OCI-LY7 (cell line): ENCODE data around the gene KATNAL2. TPM values are rescaled to one million over a fixed set of nuclear protein-coding genes. Genes with fewer than 3 reads are reported as not detected.

Source experiments
- BruUV-seq: library from RNA; stranded (reverse); fragments of 400-500 nt; replicated peaks from 2 replicates; lab custom pipeline; 2021; lab: Mats Ljungman, UMichigan
- CTCF ChIA-PET: fragments of 300-600 bp; sonication (Branson Sonifier 250); formaldehyde crosslinking; loops from one replicate; lab custom pipeline; 2022; ENCODE audit warnings: antibody characterized with exemption; ENCODE audit not compliant: unreplicated experiment; lab: Charles Lee
- POLR2A ChIA-PET: fragments of 300-600 bp; sonication (Branson Sonifier 250); formaldehyde crosslinking; loops from one replicate; lab custom pipeline; 2022; ENCODE audit warnings: antibody characterized with exemption; lab: Charles Lee
- DNase-seq: peaks from one replicate; pipeline ENCODE4 v3.0.0-alpha.2; 2015; ENCODE audit warnings: low spot score
- H2AFZ ChIP-seq: fragments of 200-600 bp; sonication (generic), shearing (Covaris generic); 2 replicates; pipeline ENCODE4 v1.6.1; 2014; ENCODE audit warnings: mild to moderate bottlenecking, antibody characterized with exemption, low read length, moderate library complexity
- H3K27ac ChIP-seq: fragments of 200-600 bp; sonication (generic); 2 replicates; pipeline ENCODE4 v1.5.1; 2014; ENCODE audit warnings: mixed run types, low read depth, mild to moderate bottlenecking, moderate library complexity, low read length, inconsistent platforms; ENCODE audit not compliant: poor library complexity, severe bottlenecking
- H3K36me3 ChIP-seq: fragments of 200-600 bp; sonication (generic); 2 replicates; pipeline ENCODE4 v1.6.1; 2014; ENCODE audit warnings: mild to moderate bottlenecking, antibody characterized with exemption, low read length, moderate library complexity, mixed read lengths; ENCODE audit not compliant: insufficient read depth
- H3K4me1 ChIP-seq: fragments of 200-600 bp; sonication (generic); 2 replicates; pipeline ENCODE4 v1.5.1; 2014; ENCODE audit warnings: mild to moderate bottlenecking, low read length; ENCODE audit not compliant: insufficient read depth, poor library complexity, severe bottlenecking
- H3K4me2 ChIP-seq: fragments of 200-600 bp; sonication (generic); 2 replicates; pipeline ENCODE4 v1.6.1; 2014; ENCODE audit warnings: mild to moderate bottlenecking, low read length
- H3K4me3 ChIP-seq: fragments of 200-600 bp; sonication (generic); 2 replicates; pipeline ENCODE4 v1.5.1; 2014; ENCODE audit warnings: mild to moderate bottlenecking, low read depth, low read length; ENCODE audit not compliant: poor library complexity, severe bottlenecking
- H3K79me2 ChIP-seq: fragments of 200-600 bp; sonication (generic); 2 replicates; pipeline ENCODE4 v1.6.1; 2016; ENCODE audit warnings: low read depth, mild to moderate bottlenecking, low read length, moderate library complexity, mixed read lengths; ENCODE audit not compliant: insufficient read depth
- H3K9me2 ChIP-seq: fragments of 200-600 bp; sonication (generic); 2 replicates; pipeline ENCODE4 v1.6.1; 2016; ENCODE audit warnings: mild to moderate bottlenecking, low read length, mixed read lengths; ENCODE audit not compliant: insufficient read depth
- H3K9me3 ChIP-seq: fragments of 200-600 bp; sonication (generic); 2 replicates; pipeline ENCODE4 v1.6.1; 2014; ENCODE audit warnings: mild to moderate bottlenecking, mixed run types, low read length, mixed read lengths
- H4K20me1 ChIP-seq: fragments of 200-600 bp; sonication (generic); 2 replicates; pipeline ENCODE4 v1.6.1; 2014; ENCODE audit warnings: mild to moderate bottlenecking, antibody characterized with exemption, low read length, moderate library complexity, mixed read lengths; ENCODE audit not compliant: insufficient read depth
- EZH2phosphoT487 ChIP-seq: fragments of 200-600 bp; sonication (generic); IDR thresholded peaks from 2 replicates; pipeline ENCODE4 v1.6.1; 2018; ENCODE audit warnings: low read depth, borderline replicate concordance, mild to moderate bottlenecking, mixed run types, antibody characterized with exemption, low read length, moderate library complexity, mixed read lengths
- intact Hi-C: fragments of 100-400 bp; cut with micrococcal nuclease; formaldehyde crosslinking; loops from one replicate; pipeline ENCODE4 v1.10.0; 2022; ENCODE audit not compliant: unreplicated experiment
- total RNA-seq, 2 experiments: library from RNA; depleted of rRNA in 1 of 2; stranded (reverse); fragments of >200 nt in 1 of 2; shearing (Covaris generic) in 1 of 2; gene quantifications; 2 replicates each; pipeline ENCODE4 v1.2.3, GENCODE V29; 2014 to 2022
- TF ChIP-seq, protein P1 (sequence below): fragments of 200-600 bp; sonication (generic); conservative IDR thresholded peaks from 2 replicates; pipeline ENCODE4 v1.5.1; 2014; ENCODE audit warnings: mild to moderate bottlenecking, antibody characterized with exemption, low read length, moderate library complexity, mixed read lengths

The KATNAL2 gene
- total RNA-seq, 2 experiments from 2014 or later = 5.7 to 16.1 TPM

DNA sequence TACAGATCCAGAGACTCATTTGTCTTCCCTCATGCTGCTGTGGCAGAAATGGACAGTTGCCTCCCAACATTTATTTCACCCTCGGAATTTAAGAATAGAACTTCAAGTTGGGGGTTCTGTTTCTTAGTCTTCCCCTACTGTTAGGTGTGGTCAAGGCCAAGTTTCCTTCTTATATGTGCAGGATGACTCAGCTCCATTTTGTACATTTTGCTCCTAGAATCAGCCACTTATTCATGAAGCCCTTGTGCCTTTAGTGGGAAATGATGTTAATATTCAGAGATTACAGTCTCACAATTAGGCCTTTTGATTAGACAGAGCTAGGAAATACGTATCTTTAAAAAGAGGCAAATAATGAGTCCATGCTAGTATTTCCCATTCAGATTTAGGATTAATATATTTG, 164.2 kb downstream of the KATNAL2 start:
- ChIA-PET CTCF (no interaction called here), POLR2A (no interaction called here)
- Histone ChIP-seq H3K79me2 (no peaks in the 10 kb centered on the region), H4K20me1 (no peaks in the 10 kb centered on the region), H3K36me3 (no peaks in the 10 kb centered on the region), H3K4me3 (no peak overlapping the region), H3K9me2 (no peaks in the 10 kb centered on the region), H3K4me1 (no peaks in the 10 kb centered on the region), H3K27ac (no peak overlapping the region), H3K4me2 (no peak overlapping the region), H3K9me3 (no peaks in the 10 kb centered on the region), H2AFZ (no peak overlapping the region)
- BruUV-seq = no TSS peak
- no peak for DNase-seq
- intact Hi-C loops = no loop called here
- TF ChIP-seq, protein P1, sequence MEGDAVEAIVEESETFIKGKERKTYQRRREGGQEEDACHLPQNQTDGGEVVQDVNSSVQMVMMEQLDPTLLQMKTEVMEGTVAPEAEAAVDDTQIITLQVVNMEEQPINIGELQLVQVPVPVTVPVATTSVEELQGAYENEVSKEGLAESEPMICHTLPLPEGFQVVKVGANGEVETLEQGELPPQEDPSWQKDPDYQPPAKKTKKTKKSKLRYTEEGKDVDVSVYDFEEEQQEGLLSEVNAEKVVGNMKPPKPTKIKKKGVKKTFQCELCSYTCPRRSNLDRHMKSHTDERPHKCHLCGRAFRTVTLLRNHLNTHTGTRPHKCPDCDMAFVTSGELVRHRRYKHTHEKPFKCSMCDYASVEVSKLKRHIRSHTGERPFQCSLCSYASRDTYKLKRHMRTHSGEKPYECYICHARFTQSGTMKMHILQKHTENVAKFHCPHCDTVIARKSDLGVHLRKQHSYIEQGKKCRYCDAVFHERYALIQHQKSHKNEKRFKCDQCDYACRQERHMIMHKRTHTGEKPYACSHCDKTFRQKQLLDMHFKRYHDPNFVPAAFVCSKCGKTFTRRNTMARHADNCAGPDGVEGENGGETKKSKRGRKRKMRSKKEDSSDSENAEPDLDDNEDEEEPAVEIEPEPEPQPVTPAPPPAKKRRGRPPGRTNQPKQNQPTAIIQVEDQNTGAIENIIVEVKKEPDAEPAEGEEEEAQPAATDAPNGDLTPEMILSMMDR = no peak
- TF ChIP-seq EZH2phosphoT487 = no peak

DNA sequence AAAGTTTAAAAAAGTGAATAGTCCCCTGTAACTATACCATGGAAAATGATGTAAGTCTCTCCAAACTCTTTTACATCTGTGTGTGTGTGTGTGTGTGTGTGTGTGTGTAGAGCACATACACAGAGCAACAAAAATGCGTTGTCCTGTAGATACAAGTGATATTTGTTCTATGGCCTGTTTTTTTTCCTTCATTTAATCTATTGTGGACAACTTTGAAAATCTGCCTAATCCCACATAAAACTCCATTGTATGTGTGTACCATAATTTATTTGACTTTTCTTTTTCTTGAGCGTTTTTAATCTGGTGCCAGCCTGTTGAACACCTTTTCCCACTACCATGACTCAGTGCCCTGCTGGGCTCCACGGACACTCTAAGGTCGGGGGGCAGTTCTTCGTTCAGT, 170.3 kb downstream of the KATNAL2 start:
- ChIA-PET CTCF (no interaction called here), POLR2A (no interaction called here)
- no peaks in the 10 kb centered on the region for H4K20me1 ChIP-seq
- no peaks in the 10 kb centered on the region for H3K9me2 ChIP-seq
- no peak for DNase-seq
- H3K27ac ChIP-seq = no peak overlapping the region
- no peak overlapping the region for H3K4me2 ChIP-seq
- H3K36me3 ChIP-seq = no peaks in the 10 kb centered on the region
- no peaks in the 10 kb centered on the region for H3K4me1 ChIP-seq
- no peaks in the 10 kb centered on the region for H3K79me2 ChIP-seq
- no peaks in the 10 kb centered on the region for H3K9me3 ChIP-seq
- no peak overlapping the region for H3K4me3 ChIP-seq
- no peak for TF ChIP-seq EZH2phosphoT487
- TF ChIP-seq, protein P1 = no peak
- intact Hi-C loops = no loop called here
- no TSS peak for BruUV-seq
- H2AFZ ChIP-seq = no peak overlapping the region

DNA sequence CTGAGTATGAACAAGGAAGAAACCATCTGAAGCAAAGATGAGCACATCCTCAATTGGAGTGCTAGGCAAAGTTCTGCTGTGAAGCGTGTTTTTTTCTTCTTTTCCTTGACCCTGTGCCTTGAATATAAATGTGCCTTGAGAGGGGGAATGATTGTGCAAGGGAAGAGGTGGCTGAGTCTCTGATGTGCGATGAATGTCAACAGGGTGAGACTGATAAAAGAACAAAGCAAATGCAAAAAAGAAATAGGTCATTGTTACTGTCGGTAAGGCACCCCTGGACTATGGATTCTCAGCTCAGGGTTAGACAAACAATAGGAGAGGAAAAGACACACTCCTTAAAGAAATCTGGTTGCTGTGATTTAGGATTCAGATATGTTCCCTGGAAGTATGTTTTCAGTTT, 178.4 kb downstream of the KATNAL2 start:
- TF ChIP-seq EZH2phosphoT487 = no peak
- TF ChIP-seq, protein P1 = no peak
- no peaks in the 10 kb centered on the region for H3K79me2 ChIP-seq
- H3K9me2 ChIP-seq = no peaks in the 10 kb centered on the region
- no peak overlapping the region for H2AFZ ChIP-seq
- H4K20me1 ChIP-seq = no peaks in the 10 kb centered on the region
- no peaks in the 10 kb centered on the region for H3K9me3 ChIP-seq
- intact Hi-C loops = no loop called here
- POLR2A ChIA-PET = no interaction called here
- H3K36me3 ChIP-seq = no peaks in the 10 kb centered on the region
- CTCF ChIA-PET = no interaction called here
- no peaks in the 10 kb centered on the region for H3K4me1 ChIP-seq
- no TSS peak for BruUV-seq
- no peak for DNase-seq
- no peak overlapping the region for H3K27ac ChIP-seq
- no peak overlapping the region for H3K4me2 ChIP-seq
- no peak overlapping the region for H3K4me3 ChIP-seq
